NT2/D1 (cell line): ENCODE data around the gene KCNC1.

Experiments
- DNase-seq: peaks from one replicate; pipeline ENCODE4 v3.0.0-alpha.2; 2011; ENCODE audit warnings: low read depth, low spot score
- H3K27me3 ChIP-seq: 2 replicates; pipeline ENCODE4 v1.6.0; 2011; ENCODE audit warnings: mild to moderate bottlenecking; ENCODE audit not compliant: insufficient read length, insufficient read depth
- H3K36me3 ChIP-seq: 2 replicates; pipeline ENCODE4 v1.6.1; 2011; ENCODE audit warnings: mild to moderate bottlenecking, low read length, mixed read lengths; ENCODE audit not compliant: insufficient read depth, insufficient read length
- H3K4me1 ChIP-seq: 2 replicates; pipeline ENCODE4 v1.5.1; 2011; ENCODE audit not compliant: insufficient read depth, insufficient read length
- H3K4me3 ChIP-seq: 2 replicates; pipeline ENCODE4 v1.5.1; 2011; ENCODE audit warnings: low read depth; ENCODE audit not compliant: insufficient read length
- H3K9ac ChIP-seq: 2 replicates; pipeline ENCODE4 v1.6.0; 2011; ENCODE audit warnings: low read depth; ENCODE audit not compliant: insufficient read length
- H3K9me3 ChIP-seq: 2 replicates; pipeline ENCODE4 v1.5.1; 2011; ENCODE audit warnings: mild to moderate bottlenecking, low read length; ENCODE audit not compliant: insufficient read depth
- SUZ12 ChIP-seq: IDR thresholded peaks from 2 replicates; pipeline ENCODE4 v1.6.1; 2011; ENCODE audit not compliant: insufficient read length, insufficient read depth; ENCODE audit errors: extremely low read depth
- YY1 ChIP-seq: IDR thresholded peaks from 2 replicates; pipeline ENCODE4 v1.6.1; 2011; ENCODE audit not compliant: insufficient read length, insufficient read depth
- ZNF274 ChIP-seq: IDR thresholded peaks from 2 replicates; pipeline ENCODE4 v1.6.1; 2011; ENCODE audit warnings: mild to moderate bottlenecking, low read depth, low read length

The KCNC1 gene

DNA sequence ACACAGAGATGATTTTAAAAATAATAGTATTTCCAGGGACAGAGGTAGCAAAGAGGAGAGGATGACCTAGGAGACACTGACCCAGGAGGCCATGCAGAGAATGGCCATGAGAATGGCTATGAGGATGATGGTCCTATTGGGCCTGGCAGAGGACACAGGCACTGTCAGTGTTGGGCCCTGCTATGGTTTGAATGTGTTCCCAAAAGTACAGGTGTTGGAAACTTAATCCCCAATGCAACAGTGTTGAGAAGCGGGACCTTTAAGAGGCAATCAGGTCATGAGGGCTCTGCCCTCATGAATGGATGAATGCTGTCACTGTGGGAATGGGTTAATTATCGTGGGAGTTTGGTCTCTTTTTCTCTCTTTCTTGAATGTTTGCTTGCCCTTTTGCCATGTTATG, 61.6 kb downstream of the KCNC1 start:
- no peak for DNase-seq
- Histone ChIP-seq H3K27me3 (no peaks in the 10 kb centered on the region), H3K4me1 (peaks cover 6% of the 10 kb centered on the region), H3K4me3 (no peak overlapping the region), H3K9ac (no peak overlapping the region), H3K36me3 (no peaks in the 10 kb centered on the region), H3K9me3 (no peaks in the 10 kb centered on the region)
- TF ChIP-seq SUZ12 (no peak), ZNF274 (no peak), YY1 (no peak)

DNA sequence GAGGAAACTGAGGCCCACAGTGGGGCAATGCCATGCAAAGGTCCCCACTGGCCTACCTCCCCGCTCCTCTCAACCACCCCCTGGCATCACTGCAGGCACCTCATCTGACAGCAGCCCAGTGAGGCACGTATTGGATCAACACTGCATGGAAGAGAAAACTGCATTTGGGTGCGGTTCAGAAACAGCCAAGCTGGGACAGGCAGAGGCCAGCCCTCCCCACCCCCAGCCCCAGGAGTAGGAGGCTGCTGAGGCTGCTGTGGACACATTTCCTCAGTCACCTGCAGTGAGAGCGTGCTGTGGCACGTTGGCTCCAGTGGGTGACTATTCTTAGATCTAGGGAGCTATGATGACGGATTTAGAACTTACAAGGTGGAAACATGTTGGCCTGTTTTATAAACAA, 63.7 kb downstream of the KCNC1 start:
- Histone ChIP-seq H3K9me3 (no peaks in the 10 kb centered on the region), H3K9ac (no peak overlapping the region), H3K36me3 (no peaks in the 10 kb centered on the region), H3K27me3 (no peaks in the 10 kb centered on the region), H3K4me1 (peaks cover 8% of the 10 kb centered on the region), H3K4me3 (no peak overlapping the region)
- no peak for TF ChIP-seq ZNF274
- TF ChIP-seq SUZ12: no peak
- TF ChIP-seq YY1: no peak
- DNase-seq: no peak

DNA sequence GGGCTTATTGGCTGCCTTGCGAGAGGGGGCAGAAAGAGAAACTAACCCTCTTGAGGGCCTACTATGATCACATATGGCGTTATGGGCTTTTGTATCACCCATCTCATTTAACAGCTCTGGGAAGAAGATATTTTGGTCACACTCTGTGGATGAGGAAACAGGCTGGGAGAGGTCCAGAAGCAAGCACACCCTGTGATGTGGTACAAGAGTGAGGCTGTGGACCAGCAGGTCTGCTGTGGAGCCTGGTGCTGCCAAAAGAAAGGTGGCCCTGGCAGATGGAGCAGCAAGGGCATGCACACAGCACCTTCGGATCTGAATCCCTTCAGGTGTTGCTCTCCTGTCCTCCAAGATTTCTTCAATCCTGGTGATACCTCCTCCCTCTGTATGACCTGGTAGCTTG, 64.1 kb downstream of the KCNC1 start:
- TF ChIP-seq SUZ12: no peak
- TF ChIP-seq YY1: no peak
- no peak for TF ChIP-seq ZNF274

DNA sequence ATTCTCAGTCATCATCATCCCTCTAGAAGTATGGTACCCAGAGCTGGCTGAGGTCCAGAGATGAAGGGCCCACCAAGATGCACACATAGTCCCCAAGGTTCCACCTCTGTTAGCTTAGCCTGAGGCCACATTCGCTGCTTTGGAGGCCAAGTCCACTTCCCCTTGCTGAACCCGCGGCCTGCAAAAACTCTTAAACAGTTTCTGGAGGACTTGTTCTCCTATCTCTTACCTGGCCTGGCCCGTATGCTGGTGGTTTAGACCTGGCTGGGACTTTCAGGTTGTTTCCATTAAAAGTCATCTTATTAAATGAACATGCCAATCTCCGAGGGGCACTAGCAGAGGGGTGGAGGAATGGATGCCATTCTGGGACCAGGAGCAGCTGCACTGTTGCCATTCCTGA, 64.6 kb downstream of the KCNC1 start:
- Histone ChIP-seq H3K4me1 (peaks cover 10% of the 10 kb centered on the region), H3K36me3 (no peaks in the 10 kb centered on the region), H3K4me3 (no peak overlapping the region), H3K27me3 (no peaks in the 10 kb centered on the region), H3K9ac (no peak overlapping the region), H3K9me3 (no peaks in the 10 kb centered on the region)
- DNase-seq: no peak
- TF ChIP-seq YY1 (no peak), ZNF274 (no peak), SUZ12 (no peak)

More for the DNA sequence above, 64.1 kb downstream of the KCNC1 start:
- Histone ChIP-seq H3K9me3 (no peaks in the 10 kb centered on the region), H3K4me3 (no peak overlapping the region), H3K36me3 (no peaks in the 10 kb centered on the region), H3K27me3 (no peaks in the 10 kb centered on the region), H3K4me1 (peaks cover 8% of the 10 kb centered on the region), H3K9ac (no peak overlapping the region)
- no peak for DNase-seq

DNA sequence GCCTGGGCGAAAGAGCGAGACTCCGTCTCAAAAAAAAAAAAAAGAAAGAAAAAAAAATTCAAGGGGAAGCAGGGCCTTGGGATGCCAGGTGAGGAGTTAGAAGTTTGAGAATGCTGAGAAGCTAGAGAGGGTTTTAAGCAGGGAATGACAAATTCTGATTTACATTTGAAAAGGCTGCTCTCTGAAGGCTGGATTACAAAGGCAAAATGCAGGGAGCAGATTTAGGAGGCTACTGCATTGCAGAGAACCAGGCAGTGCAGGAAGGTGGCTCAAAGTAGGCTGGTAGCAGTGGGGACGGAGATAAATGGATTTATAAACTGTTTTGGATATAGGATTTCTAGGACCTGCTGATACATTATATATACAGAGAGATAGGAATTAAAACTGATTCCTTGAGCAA, 66.6 kb downstream of the KCNC1 start:
- no peak for TF ChIP-seq YY1
- no peak for TF ChIP-seq ZNF274
- TF ChIP-seq SUZ12: no peak
- Histone ChIP-seq H3K4me3 (no peak overlapping the region), H3K9ac (no peak overlapping the region), H3K4me1 (peaks cover 8% of the 10 kb centered on the region), H3K9me3 (no peaks in the 10 kb centered on the region), H3K27me3 (no peaks in the 10 kb centered on the region), H3K36me3 (no peaks in the 10 kb centered on the region)
- peak; percentile 77 for DNase-seq

DNA sequence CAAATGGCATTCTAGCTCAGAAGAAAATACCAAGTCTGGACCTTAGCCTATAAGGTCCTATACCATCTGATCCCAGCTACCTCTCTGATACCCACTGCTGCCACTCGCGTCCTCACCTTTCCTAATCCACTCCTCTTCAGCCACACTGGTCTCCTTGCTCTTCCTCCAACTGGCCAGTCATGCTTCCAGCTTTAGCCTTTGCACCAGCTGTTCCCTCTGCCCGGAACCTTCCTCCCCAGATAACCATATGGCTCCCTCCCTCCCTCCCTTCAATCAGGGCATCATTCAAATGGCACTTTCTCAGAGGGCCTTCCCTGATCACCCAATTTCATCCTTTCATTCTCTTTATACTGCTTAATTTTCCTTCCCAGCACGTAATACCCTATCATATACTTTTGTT, 67.9 kb downstream of the KCNC1 start:
- peak overlapping the region; percentile 6 for H3K9ac ChIP-seq
- H3K4me1 ChIP-seq: peaks cover 8% of the 10 kb centered on the region
- TF ChIP-seq YY1 (no peak), SUZ12 (no peak), ZNF274 (no peak)
- DNase-seq: no peak
- H3K27me3 ChIP-seq: no peaks in the 10 kb centered on the region
- H3K9me3 ChIP-seq: no peaks in the 10 kb centered on the region
- no peak overlapping the region for H3K4me3 ChIP-seq
- H3K36me3 ChIP-seq: no peaks in the 10 kb centered on the region

DNA sequence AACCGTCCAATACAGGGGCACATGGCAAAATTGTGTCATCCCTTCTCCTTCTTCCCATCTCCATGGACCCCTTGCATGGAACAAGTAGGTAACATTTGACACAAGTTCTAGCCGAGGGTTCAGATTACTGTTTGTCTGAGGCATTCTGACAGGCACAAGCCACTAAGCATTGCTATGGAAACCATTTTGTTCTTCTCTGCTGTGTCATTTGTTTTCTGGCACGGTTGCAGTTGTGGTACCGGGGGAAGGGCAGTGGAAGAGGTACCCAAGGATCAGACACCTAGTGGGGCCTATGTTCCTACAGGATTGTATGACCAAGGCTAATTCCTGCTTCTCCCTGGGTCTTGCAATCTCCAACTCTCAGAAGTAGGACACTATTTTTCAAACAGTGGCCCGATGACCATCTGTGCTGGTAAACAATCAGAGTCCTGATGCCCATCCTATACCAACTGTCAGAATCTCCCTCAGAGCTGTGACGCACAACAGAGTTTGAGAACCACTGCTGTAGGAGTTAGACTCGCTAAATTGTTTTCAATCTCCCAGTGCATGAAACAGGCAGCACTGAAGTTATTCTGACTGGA, 69.3 kb downstream of the KCNC1 start:
- Histone ChIP-seq H3K4me3 (no peak overlapping the region), H3K9me3 (no peaks in the 10 kb centered on the region), H3K36me3 (no peaks in the 10 kb centered on the region), H3K4me1 (peaks cover 6% of the 10 kb centered on the region), H3K27me3 (no peaks in the 10 kb centered on the region), H3K9ac (no peak overlapping the region)
- no peak for DNase-seq
- TF ChIP-seq ZNF274: no peak

DNA sequence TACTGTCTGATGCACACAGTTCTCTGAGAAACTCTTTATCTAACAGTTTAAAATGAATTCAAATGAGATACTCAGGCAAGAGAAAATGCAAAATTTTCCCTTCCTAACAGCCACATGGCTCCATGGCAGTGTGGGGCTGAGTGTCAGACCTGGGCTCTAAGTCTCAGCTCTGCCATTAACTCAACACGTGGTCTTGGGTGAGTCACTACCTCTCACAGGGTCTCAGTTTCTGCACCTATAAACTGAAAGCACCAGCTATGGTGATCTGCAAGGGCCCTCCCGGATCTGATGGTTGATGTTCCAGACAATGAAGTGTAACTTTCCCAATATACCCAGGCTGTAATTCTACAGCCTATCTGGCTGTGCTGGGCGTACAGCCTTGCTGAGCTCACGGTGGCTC, 70.5 kb downstream of the KCNC1 start:
- TF ChIP-seq SUZ12: no peak
- Histone ChIP-seq H3K4me3 (no peak overlapping the region), H3K36me3 (no peaks in the 10 kb centered on the region), H3K4me1 (peaks cover 6% of the 10 kb centered on the region), H3K9me3 (no peaks in the 10 kb centered on the region), H3K9ac (no peak overlapping the region), H3K27me3 (no peaks in the 10 kb centered on the region)
- no peak for DNase-seq
